Activated naive CD4-positive, alpha-beta T cell treated with anti-CD3 and anti-CD28 coated beads, Interleukin-2, amount 50 U/mL, for 72 hours (primary cell): ENCODE data around the gene LHFPL2. TPM values are rescaled to one million over a fixed set of nuclear protein-coding genes. Genes with fewer than 3 reads are reported as not detected.
A peak's percentile ranks its signal among the peaks of the same experiment; 100 is the strongest.
"Not testable (repeated sequence)": the region's sequence is repeated elsewhere in the genome, so short reads cannot be mapped to it uniquely, and the experiment has no call there.

ENCODE experiments used
- ATAC-seq, 2 donors: fragments of 150-1000 bp; cut with Tn5 transposase; 2 replicates each; pipeline ENCODE4 v1.10.0; 2021; ENCODE audit warnings: mild to moderate bottlenecking in 2 of 2, moderate library complexity in 2 of 2
- DNase-seq, 2 donors: peaks; one replicate each; pipeline ENCODE4 v3.0.0; 2021 to 2022; ENCODE audit warnings: low spot score in 2 of 2
- H3K27ac Mint-ChIP-seq, 2 donors: one replicate each; pipeline ENCODE4 v1.8.0; 2022; ENCODE audit warnings: mild to moderate bottlenecking in 2 of 2, mixed read lengths in 2 of 2
- H3K36me3 Mint-ChIP-seq, 2 donors: one replicate each; pipeline ENCODE4 v1.8.0; 2022; ENCODE audit warnings: mixed read lengths in 2 of 2
- H3K9me3 Mint-ChIP-seq, 2 donors: one replicate each; pipeline ENCODE4 v1.8.0; 2022; ENCODE audit warnings: mixed read lengths in 2 of 2
- total RNA-seq, 2 donors: library from RNA; stranded (reverse); gene quantifications; one replicate each; pipeline ENCODE4 v1.2.3, GENCODE V29; 2022

Gene LHFPL2, protein sequence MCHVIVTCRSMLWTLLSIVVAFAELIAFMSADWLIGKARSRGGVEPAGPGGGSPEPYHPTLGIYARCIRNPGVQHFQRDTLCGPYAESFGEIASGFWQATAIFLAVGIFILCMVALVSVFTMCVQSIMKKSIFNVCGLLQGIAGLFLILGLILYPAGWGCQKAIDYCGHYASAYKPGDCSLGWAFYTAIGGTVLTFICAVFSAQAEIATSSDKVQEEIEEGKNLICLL
- total RNA-seq, result under 1 TPM; 0.16 to 0.18 TPM

DNA sequence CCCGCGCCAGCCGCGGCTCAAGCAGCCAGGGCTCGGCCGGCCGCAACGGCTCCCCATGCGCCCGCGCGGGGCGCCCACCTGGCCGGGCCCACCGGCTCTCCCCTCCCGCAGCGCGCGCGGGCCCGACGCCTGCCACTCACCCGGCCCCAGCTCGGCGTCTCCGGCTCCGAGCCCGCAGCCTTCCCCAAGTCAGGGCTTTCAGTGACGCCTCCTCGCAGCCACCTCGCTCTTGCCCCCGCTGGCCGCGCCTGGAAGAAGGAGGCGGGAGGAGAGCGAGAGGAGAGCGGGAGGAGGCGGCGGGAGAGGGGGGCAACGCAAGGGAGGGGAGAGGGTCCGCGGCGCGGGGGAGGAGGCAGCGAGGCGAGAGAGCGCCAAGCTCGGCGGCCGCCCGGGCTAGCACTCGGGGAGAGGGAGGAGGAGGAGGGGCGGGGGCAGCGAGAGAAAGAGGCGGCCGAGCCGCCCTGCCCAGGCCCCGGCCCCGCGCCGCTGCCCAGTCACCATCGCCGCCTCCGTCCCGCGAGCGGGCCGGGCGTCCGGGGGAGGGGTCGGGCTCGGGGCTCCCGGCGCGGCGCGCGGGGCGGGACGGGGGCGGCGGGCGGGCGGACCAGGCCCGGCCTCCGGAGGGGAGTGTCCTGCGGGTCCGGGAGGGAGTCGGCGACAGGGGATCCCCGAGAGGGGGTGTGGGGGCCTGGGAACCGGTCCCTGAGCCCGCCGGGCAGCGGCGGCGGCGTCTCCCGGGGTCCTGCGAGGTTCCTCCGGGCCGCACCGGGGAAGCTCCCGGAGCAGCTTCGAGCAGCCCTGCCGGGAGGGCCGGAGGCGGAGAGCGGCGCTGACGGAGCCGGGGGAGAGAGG lies at the start of gene LHFPL2:
LHFPL2 (minus strand) TSS at position 414 of the 852 bp plus-strand sequence. CDS start 138,559 bp downstream, outside the sequence.
- H3K36me3 Mint-ChIP-seq, result peaks cover 0 to 21% of the 10 kb centered on the region in 2 donors
- peak; percentile 67 to 76 for ATAC-seq
- H3K9me3 Mint-ChIP-seq, result no peaks in the 10 kb centered on the region
- DNase-seq, result peak in 1 of 2 donors; percentile 45
- no peak within 1 kb of the TSS for H3K27ac Mint-ChIP-seq

- ATAC-seq, result no peak
- H3K27ac Mint-ChIP-seq, result no peak overlapping the region
Observed at GRCh38 chr5:78696637-78697036, 48.1 kb upstream of the LHFPL2 start.

DNA sequence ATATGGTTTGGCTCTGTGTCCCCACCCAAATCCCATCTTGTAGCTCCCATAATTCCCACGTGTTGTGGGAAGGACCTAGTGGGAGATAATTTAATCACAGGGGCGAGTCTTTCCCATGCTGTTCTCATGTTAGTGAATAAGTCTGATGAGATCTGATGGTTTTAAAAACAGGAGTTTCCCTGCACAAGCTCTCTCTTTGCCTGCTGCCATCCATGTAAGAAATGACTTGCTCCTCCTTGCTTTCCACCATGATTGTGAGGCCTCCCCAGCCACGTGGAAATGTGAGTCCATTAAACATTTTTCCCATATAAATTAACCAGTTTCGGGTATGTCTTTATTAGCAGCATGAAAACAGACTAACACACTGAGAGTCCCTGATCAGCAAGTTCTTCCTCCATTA lies 47.5 kb upstream of the LHFPL2 start:
- not testable (repeated sequence) for H3K27ac Mint-ChIP-seq, ATAC-seq, H3K9me3 Mint-ChIP-seq, H3K36me3 Mint-ChIP-seq, DNase-seq

More at GRCh38 chr5:78696637-78697036, 48.1 kb upstream of the LHFPL2 start:
- Mint-ChIP-seq H3K36me3 (no peaks in the 10 kb centered on the region), H3K9me3 (peaks cover 0 to 5% of the 10 kb centered on the region in 2 donors)
- DNase-seq, result no peak

- Mint-ChIP-seq H3K27ac (no peak overlapping the region), H3K9me3 (peaks cover 0 to 5% of the 10 kb centered on the region in 2 donors), H3K36me3 (no peaks in the 10 kb centered on the region)
- ATAC-seq (no peak), DNase-seq (no peak)
Observed at GRCh38 chr5:78693339-78693738, 44.8 kb upstream of the LHFPL2 start.

DNA sequence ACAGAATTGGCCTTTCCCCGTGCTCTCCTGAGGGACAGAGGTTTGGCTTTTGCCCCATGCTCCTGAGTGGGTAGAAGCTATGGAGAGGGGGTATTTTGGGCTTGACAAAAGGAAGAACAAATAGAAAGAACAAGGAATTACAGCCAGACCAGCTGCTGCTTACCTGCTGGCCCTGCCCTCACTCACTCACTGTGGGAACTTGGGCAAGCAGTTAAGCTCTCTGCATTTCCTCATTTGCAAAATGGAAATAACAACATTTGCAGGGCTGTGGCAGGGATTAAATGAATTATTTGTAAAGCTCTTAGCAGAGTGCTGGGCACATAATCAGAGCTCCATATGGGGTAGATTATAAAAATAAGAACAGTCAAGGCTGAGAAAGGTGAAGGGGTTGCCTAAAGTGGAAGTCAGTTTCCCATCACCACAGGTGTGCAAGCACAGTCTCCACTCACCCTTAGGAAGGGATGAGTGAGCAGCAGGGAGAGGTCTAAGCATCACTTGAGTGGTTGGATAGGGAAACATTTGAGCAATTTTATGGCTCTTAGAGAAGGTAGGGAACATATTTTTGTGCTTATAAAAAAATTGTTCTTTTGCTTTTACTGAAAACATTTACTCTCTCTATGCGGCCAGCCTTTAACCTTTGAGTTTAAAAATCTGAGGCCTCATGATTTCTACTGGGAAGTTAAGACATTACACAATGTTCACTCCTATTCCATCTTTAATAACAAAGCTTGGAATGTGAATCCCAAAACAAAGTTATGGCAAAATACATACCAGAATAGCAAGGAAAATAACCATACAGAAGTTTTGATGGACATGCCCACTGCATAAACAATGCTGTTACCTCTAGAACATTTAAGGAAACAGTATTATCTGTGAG lies 42.8 kb upstream of the LHFPL2 start:
- Mint-ChIP-seq H3K36me3 (no peaks in the 10 kb centered on the region), H3K27ac (no peak overlapping the region), H3K9me3 (peaks cover 4 to 5% of the 10 kb centered on the region in 2 donors)
- ATAC-seq, result no peak
- DNase-seq, result no peak

DNA sequence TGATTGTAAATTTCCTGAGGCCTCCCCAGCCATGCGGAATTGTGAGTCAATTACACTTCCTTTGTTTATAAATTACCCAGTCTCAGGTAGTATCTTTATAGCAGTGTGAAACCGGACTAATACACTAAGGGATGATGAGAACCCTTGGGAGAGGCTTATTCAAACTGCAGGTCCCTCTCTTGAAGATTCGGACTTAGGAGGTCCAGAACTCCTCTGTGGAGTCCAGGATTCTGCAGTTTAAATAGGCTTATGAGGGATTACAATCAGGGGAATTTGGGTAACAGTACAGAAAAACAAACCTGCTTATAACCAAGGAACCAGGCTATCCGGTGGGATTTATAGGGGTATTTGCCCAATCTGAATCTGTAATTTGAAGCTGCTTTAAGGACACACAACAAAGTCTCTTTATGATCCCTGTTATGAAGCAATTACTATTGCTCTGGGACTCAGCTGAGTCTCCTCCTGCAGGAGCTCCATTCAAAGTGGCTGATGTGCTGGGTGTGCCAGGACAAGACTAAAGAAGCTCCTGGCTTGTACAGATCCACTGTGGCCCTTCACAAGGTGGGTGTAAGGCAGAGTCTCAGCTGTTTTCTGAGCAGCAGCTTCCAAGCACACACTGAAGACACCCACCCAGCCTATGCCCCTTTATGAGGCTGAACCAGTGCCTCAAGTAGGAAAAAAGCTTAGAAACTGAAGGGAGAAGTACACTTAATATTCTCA lies 41.8 kb upstream of the LHFPL2 start:
- no peaks in the 10 kb centered on the region for H3K36me3 Mint-ChIP-seq
- peaks cover 4 to 5% of the 10 kb centered on the region in 2 donors for H3K9me3 Mint-ChIP-seq
- ATAC-seq, result no peak

GRCh38 chr5:78689540-78690252 lies 41.1 kb upstream of the LHFPL2 start:
- H3K27ac Mint-ChIP-seq, result no peak overlapping the region
- peaks cover 4 to 5% of the 10 kb centered on the region in 2 donors for H3K9me3 Mint-ChIP-seq
- H3K36me3 Mint-ChIP-seq, result no peaks in the 10 kb centered on the region
- DNase-seq, result no peak
- no peak for ATAC-seq

More for the DNA sequence above, 41.8 kb upstream of the LHFPL2 start:
- H3K27ac Mint-ChIP-seq, result peak overlapping the region in 1 of 2 donors; percentile 12
- no peak for DNase-seq

GRCh38 chr5:78687514-78687913 lies 38.9 kb upstream of the LHFPL2 start:
- ATAC-seq, H3K9me3 Mint-ChIP-seq, H3K36me3 Mint-ChIP-seq, DNase-seq, H3K27ac Mint-ChIP-seq: not testable (repeated sequence)

DNA sequence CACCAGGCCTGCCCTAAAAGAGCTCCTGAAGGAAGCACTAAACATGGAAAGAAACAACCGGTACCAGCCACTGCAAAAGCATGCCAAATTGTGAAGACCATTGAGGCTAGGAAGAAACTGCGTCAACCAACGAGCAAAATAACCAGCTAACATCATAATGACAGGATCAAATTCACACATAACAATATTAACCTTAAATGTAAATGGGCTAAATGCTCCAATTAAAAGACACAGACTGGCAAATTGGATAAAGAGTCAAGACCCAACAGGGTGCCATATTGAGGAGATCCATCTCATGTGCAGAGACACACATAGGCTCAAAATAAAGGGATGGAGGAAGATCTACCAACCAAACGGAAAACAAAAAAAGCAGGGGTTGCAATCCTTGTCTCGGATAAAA lies 35.3 kb upstream of the LHFPL2 start:
- not testable (repeated sequence) for H3K9me3 Mint-ChIP-seq, H3K36me3 Mint-ChIP-seq, ATAC-seq, H3K27ac Mint-ChIP-seq, DNase-seq

- DNase-seq, result no peak
- Mint-ChIP-seq H3K27ac (no peak overlapping the region), H3K36me3 (peaks cover 0 to 6% of the 10 kb centered on the region in 2 donors), H3K9me3 (no peaks in the 10 kb centered on the region)
- no peak for ATAC-seq
Observed at GRCh38 chr5:78679905-78680304, 31.3 kb upstream of the LHFPL2 start.

- Mint-ChIP-seq H3K9me3 (no peaks in the 10 kb centered on the region), H3K27ac (no peak overlapping the region)
Observed at GRCh38 chr5:78677777-78678668, 29.5 kb upstream of the LHFPL2 start.

DNA sequence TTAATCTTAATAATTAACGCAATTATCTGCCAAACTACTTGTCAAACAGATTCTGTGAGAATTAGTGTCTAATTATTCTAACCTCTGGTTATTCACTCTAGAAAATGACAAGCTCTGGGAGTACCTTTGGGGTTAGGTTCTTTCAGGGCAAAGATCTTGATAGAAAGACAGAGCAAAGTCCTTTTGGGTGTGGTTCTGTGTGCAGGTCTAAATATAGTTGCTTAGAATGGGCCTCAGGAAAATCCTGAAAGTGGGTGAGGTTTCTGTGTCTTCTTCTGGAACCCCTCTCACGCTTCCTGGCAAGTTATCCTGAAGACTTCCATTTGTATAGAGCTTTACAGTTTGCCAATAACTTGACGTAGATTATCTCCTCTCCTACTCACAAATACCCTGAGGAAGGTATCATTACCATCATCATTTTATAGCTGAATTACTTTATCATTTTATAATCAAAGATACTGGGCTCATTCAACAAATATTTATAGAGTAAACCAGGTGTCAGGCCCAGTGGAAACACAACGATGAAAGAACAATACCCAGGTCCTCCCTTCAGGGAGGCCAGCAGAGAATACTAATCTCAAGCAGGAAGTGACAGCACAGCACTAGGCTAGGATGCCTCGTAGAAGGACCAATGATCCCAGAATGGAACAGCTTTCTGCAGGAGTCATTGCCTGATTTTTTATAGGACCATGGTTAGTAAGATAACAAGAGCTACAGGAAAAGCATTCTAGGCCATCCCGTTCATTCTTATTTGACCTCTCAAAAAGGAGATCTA lies 27.6 kb upstream of the LHFPL2 start:
- Mint-ChIP-seq H3K36me3 (no peaks in the 10 kb centered on the region), H3K9me3 (no peaks in the 10 kb centered on the region), H3K27ac (no peak overlapping the region)
- ATAC-seq (no peak), DNase-seq (no peak)

More at GRCh38 chr5:78677777-78678668, 29.5 kb upstream of the LHFPL2 start:
- ATAC-seq (peak in 1 of 2 donors; percentile 76), DNase-seq (no peak)
- peaks cover 0 to 4% of the 10 kb centered on the region in 2 donors for H3K36me3 Mint-ChIP-seq

DNA sequence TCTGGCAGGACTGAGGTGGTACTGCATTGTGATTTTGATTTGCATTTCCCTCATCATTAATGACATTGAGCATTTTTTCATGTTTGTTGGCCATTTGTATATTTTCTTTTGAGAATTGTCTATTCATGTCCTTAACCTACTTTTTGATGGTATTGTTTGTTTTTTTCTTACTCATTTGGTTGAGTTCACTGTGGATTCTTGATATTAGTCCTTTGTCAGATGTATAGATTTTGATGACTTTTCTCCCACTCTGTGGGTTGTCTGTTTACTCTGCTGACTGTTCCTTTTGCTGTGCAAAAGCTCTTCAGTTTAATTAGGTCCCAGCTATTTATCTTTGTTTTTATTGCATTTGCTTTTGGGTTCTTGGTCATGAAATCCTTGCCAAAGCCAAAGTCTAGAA lies 25.3 kb upstream of the LHFPL2 start:
- not testable (repeated sequence) for H3K27ac Mint-ChIP-seq, H3K9me3 Mint-ChIP-seq, H3K36me3 Mint-ChIP-seq, DNase-seq, ATAC-seq

GRCh38 chr5:78672154-78672553 lies 23.6 kb upstream of the LHFPL2 start:
- DNase-seq, result no peak
- no peak overlapping the region for H3K27ac Mint-ChIP-seq
- H3K36me3 Mint-ChIP-seq, result no peaks in the 10 kb centered on the region
- H3K9me3 Mint-ChIP-seq, result no peaks in the 10 kb centered on the region
- no peak for ATAC-seq
